ENCODE measurements around the gene LENEP. TPM values are rescaled to one million over a fixed set of nuclear protein-coding genes. Genes with fewer than 3 reads are reported as not detected.

LENEP gene
- total and polyA plus RNA-seq, 11 donors, result not detected

GRCh38 chr1:155043793-155044192 lies 50.4 kb downstream of the LENEP start:
- WGBS, 4 donors, result 77 to 87% (median 80%) methylated on average over 3 of the region's 3 CpGs

More at GRCh38 chr1:155043793-155044192, 50.4 kb downstream of the LENEP start:
- no peak overlapping the region for H3K4me3 ChIP-seq
- no peaks in the 10 kb centered on the region for H3K9me3 ChIP-seq
- DNase-seq, result no peak
- H3K27ac ChIP-seq, result no peak overlapping the region
- H3K36me3 ChIP-seq, result no peaks in the 10 kb centered on the region
- no peaks in the 10 kb centered on the region for H3K27me3 ChIP-seq
- intact Hi-C loops (cut with DNase I), result loop anchor here in 4 of 10 donors (2.0 kb wide), 1 partner anchor 41 kb away; no protein-coding TSS in a partner anchor
- TF ChIP-seq CTCF (IDR thresholded peaks at IDR 0.05) (no peak), POLR2A (IDR thresholded peaks at IDR 0.05) (no peak)
- no peak for ATAC-seq
- peaks cover 0 to 21% (median 9%) of the 10 kb centered on the region in 12 donors for H3K4me1 ChIP-seq

Small RNA genes lying within 50 kb of the gene (microRNA-seq; reads per million reads assigned to microRNA genes)
- 0 reads per million in 4 donors for gene MIR4258

Other genes starting within 250 kb of the LENEP start
- gene KCNN3, start 123.3 kb upstream of the LENEP start, total RNA-seq, result 1 to 10 TPM; 1.0 to 4.6 (median 3.0) TPM
- gene KCNN3, start 123.3 kb upstream of the LENEP start, polyA plus RNA-seq, result under 1 TPM; 0.42 to 0.88 TPM
- 10 to 100 TPM; 12.8 to 50.8 (median 37.5) TPM for gene PMVK, start 56.9 kb upstream of the LENEP start, total RNA-seq
- gene PMVK, start 56.9 kb upstream of the LENEP start, polyA plus RNA-seq, result 10 to 100 TPM; 47.1 to 52.1 TPM
- gene PBXIP1, start 37.5 kb upstream of the LENEP start, total RNA-seq, result 10 to 100 TPM; 38.2 to 70.4 (median 51.7) TPM
- gene PBXIP1, start 37.5 kb upstream of the LENEP start, polyA plus RNA-seq, result 10 to 100 TPM; 36.9 to 38.2 TPM
- gene PYGO2, start 31.8 kb upstream of the LENEP start, total RNA-seq, result 10 to 100 TPM; 10.7 to 19.2 (median 16.3) TPM
- 10 to 100 TPM in 1 of 2 donors, 1 to 10 TPM in 1; 9.7 to 18.0 TPM for gene PYGO2, start 31.8 kb upstream of the LENEP start, polyA plus RNA-seq
- gene SHC1, start 22.8 kb upstream of the LENEP start, total RNA-seq, result 100 to 1,000 TPM in 1 of 9 donors, 10 to 100 TPM in 8; 38.8 to 115 (median 62.4) TPM
- 10 to 100 TPM; 23.6 to 93.7 TPM for gene SHC1, start 22.8 kb upstream of the LENEP start, polyA plus RNA-seq
- gene CKS1B, start 18.9 kb upstream of the LENEP start, total RNA-seq, result 10 to 100 TPM; 11.0 to 30.0 (median 16.7) TPM
- 10 to 100 TPM in 1 of 2 donors, 1 to 10 TPM in 1; 6.8 to 48.9 TPM for gene CKS1B, start 18.9 kb upstream of the LENEP start, polyA plus RNA-seq
- 10 to 100 TPM; 19.4 to 35.0 (median 27.4) TPM for gene FLAD1, start 10.2 kb upstream of the LENEP start, total RNA-seq
- 10 to 100 TPM; 22.3 to 50.7 TPM for gene FLAD1, start 10.2 kb upstream of the LENEP start, polyA plus RNA-seq
- 10 to 100 TPM; 29.5 to 80.0 (median 46.6) TPM for gene ZBTB7B, start 9.2 kb downstream of the LENEP start, total RNA-seq
- 100 to 1,000 TPM in 1 of 2 donors, 10 to 100 TPM in 1; 39.2 to 103 TPM for gene ZBTB7B, start 9.2 kb downstream of the LENEP start, polyA plus RNA-seq
- gene DCST2, start 40.2 kb downstream of the LENEP start, total RNA-seq, result under 1 TPM in 8 of 9 donors, not detected in 1; 0.14 to 0.62 (median 0.35) TPM
- gene DCST2, start 40.2 kb downstream of the LENEP start, polyA plus RNA-seq, result under 1 TPM; 0.17 to 0.65 TPM
- gene DCST1, start 40.2 kb downstream of the LENEP start, total RNA-seq, result not detected
- gene DCST1, start 40.2 kb downstream of the LENEP start, polyA plus RNA-seq, result not detected
- 100 to 1,000 TPM in 3 of 9 donors, 10 to 100 TPM in 6; 55.8 to 199 (median 67.5) TPM for gene ADAM15, start 57.7 kb downstream of the LENEP start, total RNA-seq
- gene ADAM15, start 57.7 kb downstream of the LENEP start, polyA plus RNA-seq, result 100 to 1,000 TPM; 112 to 113 TPM
- gene EFNA4, start 70.2 kb downstream of the LENEP start, total RNA-seq, result 1 to 10 TPM; 1.1 to 3.3 (median 2.2) TPM
- gene EFNA4, start 70.2 kb downstream of the LENEP start, polyA plus RNA-seq, result 1 to 10 TPM; 2.0 to 4.8 TPM
- gene EFNA3, start 85.3 kb downstream of the LENEP start, total RNA-seq, result 1 to 10 TPM in 2 of 9 donors, under 1 TPM in 7; 0.20 to 2.4 (median 0.61) TPM
- 1 to 10 TPM in 1 of 2 donors, under 1 TPM in 1; 0.61 to 1.9 TPM for gene EFNA3, start 85.3 kb downstream of the LENEP start, polyA plus RNA-seq
- gene EFNA1, start 134.3 kb downstream of the LENEP start, total RNA-seq, result 10 to 100 TPM; 22.8 to 51.8 (median 37.2) TPM
- 100 to 1,000 TPM in 1 of 2 donors, 10 to 100 TPM in 1; 31.6 to 103 TPM for gene EFNA1, start 134.3 kb downstream of the LENEP start, polyA plus RNA-seq
- 10 to 100 TPM in 4 of 9 donors, 1 to 10 TPM in 5; 5.4 to 21.7 (median 9.7) TPM for gene SLC50A1, start 142.3 kb downstream of the LENEP start, total RNA-seq
- 10 to 100 TPM; 15.7 to 36.0 TPM for gene SLC50A1, start 142.3 kb downstream of the LENEP start, polyA plus RNA-seq
- 10 to 100 TPM; 46.1 to 70.7 (median 54.4) TPM for gene DPM3, start 146.9 kb downstream of the LENEP start, total RNA-seq
- gene DPM3, start 146.9 kb downstream of the LENEP start, polyA plus RNA-seq, result 100 to 1,000 TPM in 1 of 2 donors, 10 to 100 TPM in 1; 75.4 to 216 TPM
- 100 to 1,000 TPM; 106 to 199 (median 123) TPM for gene KRTCAP2, start 179.7 kb downstream of the LENEP start, total RNA-seq
- gene KRTCAP2, start 179.7 kb downstream of the LENEP start, polyA plus RNA-seq, result 100 to 1,000 TPM; 220 to 283 TPM
- gene TRIM46, start 180.3 kb downstream of the LENEP start, total RNA-seq, result under 1 TPM in 5 of 9 donors, not detected in 4; 0.08 to 0.41 (median 0.12) TPM
- under 1 TPM in 1 of 2 donors, not detected in 1; 0.04 TPM for gene TRIM46, start 180.3 kb downstream of the LENEP start, polyA plus RNA-seq
- gene THBS3, start 214.3 kb downstream of the LENEP start, total RNA-seq, result 10 to 100 TPM in 2 of 9 donors, 1 to 10 TPM in 7; 3.0 to 22.2 (median 5.5) TPM
- 1 to 10 TPM; 2.7 to 6.8 TPM for gene THBS3, start 214.3 kb downstream of the LENEP start, polyA plus RNA-seq
- 10 to 100 TPM; 14.1 to 32.2 (median 19.3) TPM for gene MTX1, start 215.1 kb downstream of the LENEP start, total RNA-seq
- gene MTX1, start 215.1 kb downstream of the LENEP start, polyA plus RNA-seq, result 10 to 100 TPM; 28.1 to 37.1 TPM

All from heart left ventricle (tissue), 16 donors.